ENCODE data around the gene HOXC9. TPM values are rescaled to one million over a fixed set of nuclear protein-coding genes. Genes with fewer than 3 reads are reported as not detected.

The HOXC9 gene
- total RNA-seq, 2 donors from 2014 or later = not detected

GRCh38 chr12:53992377-53992889, 7.5 kb upstream of the HOXC9 start:
- H3K4me3 ChIP-seq = no peak overlapping the region
- DNase-seq = no peak

GRCh38 chr12:53993162-53994008, 6.6 kb upstream of the HOXC9 start:
- H3K9me3 ChIP-seq = no peaks in the 10 kb centered on the region
- TF ChIP-seq POLR2A (IDR thresholded peaks at IDR 0.05) (no peak), CTCF (IDR thresholded peaks at IDR 0.05) (no peak)
- intact Hi-C loops (cut with DNase I) = no loop called here
- H3K27ac ChIP-seq = no peak overlapping the region
- ATAC-seq (no peak), DNase-seq (no peak)
- H3K4me3 ChIP-seq = no peak overlapping the region
- peaks cover 41% of the 10 kb centered on the region for H3K4me1 ChIP-seq
- WGBS, 2 donors = 39 to 45% methylated on average over 13 to 18 of the region's 18 CpGs
- H3K27me3 ChIP-seq = peaks cover 6 to 81% of the 10 kb centered on the region in 2 donors
- no peaks in the 10 kb centered on the region for H3K36me3 ChIP-seq (replicated peaks in 1 of 2; ENCODE audit: insufficient read depth in 1 of 2, low read depth in 2 of 2)

More at GRCh38 chr12:53992377-53992889, 7.5 kb upstream of the HOXC9 start:
- no peak for ATAC-seq
- Histone ChIP-seq H3K27me3 (peaks cover 6 to 80% of the 10 kb centered on the region in 2 donors), H3K27ac (no peak overlapping the region), H3K36me3 (replicated peaks in 1 of 2; ENCODE audit: insufficient read depth in 1 of 2, low read depth in 2 of 2) (no peaks in the 10 kb centered on the region), H3K4me1 (peaks cover 37% of the 10 kb centered on the region), H3K9me3 (no peaks in the 10 kb centered on the region)
- TF ChIP-seq CTCF (IDR thresholded peaks at IDR 0.05) (no peak), POLR2A (IDR thresholded peaks at IDR 0.05) (no peak)
- WGBS, 2 donors = 36 to 48% methylated on average over 7 of the region's 7 CpGs
- intact Hi-C loops (cut with DNase I) = no loop called here

GRCh38 chr12:53994009-53994263, 6.0 kb upstream of the HOXC9 start:
- Histone ChIP-seq H3K9me3 (no peaks in the 10 kb centered on the region), H3K4me3 (no peak overlapping the region), H3K36me3 (replicated peaks in 1 of 2; ENCODE audit: insufficient read depth in 1 of 2, low read depth in 2 of 2) (no peaks in the 10 kb centered on the region), H3K27me3 (peaks cover 6 to 81% of the 10 kb centered on the region in 2 donors), H3K4me1 (peaks cover 40% of the 10 kb centered on the region), H3K27ac (no peak overlapping the region)
- ATAC-seq (no peak), DNase-seq (no peak)
- intact Hi-C loops (cut with DNase I) = no loop called here
- TF ChIP-seq POLR2A (IDR thresholded peaks at IDR 0.05) (no peak), CTCF (IDR thresholded peaks at IDR 0.05) (no peak)
- 13 to 18% methylated on average over 9 to 19 of the region's 19 CpGs for WGBS, 2 donors

GRCh38 chr12:53994264-53995001, 5.5 kb upstream of the HOXC9 start:
- Histone ChIP-seq H3K36me3 (replicated peaks in 1 of 2; ENCODE audit: insufficient read depth in 1 of 2, low read depth in 2 of 2) (no peaks in the 10 kb centered on the region), H3K9me3 (no peaks in the 10 kb centered on the region), H3K27me3 (peaks cover 6 to 79% of the 10 kb centered on the region in 2 donors), H3K27ac (no peak overlapping the region), H3K4me1 (peaks cover 36% of the 10 kb centered on the region), H3K4me3 (no peak overlapping the region)
- intact Hi-C loops (cut with DNase I) = no loop called here
- DNase-seq (peak in 1 of 4 donors; percentile 41), ATAC-seq (peak; percentile 37)
- WGBS, 2 donors = 2 to 5% methylated on average over 28 to 60 of the region's 60 CpGs
- no peak for TF ChIP-seq CTCF (IDR thresholded peaks at IDR 0.05)
